MM.1S (cell line): ENCODE results near the gene OLIG1.

ENCODE experiments used
- DNase-seq: peaks from one replicate; pipeline ENCODE4 v3.0.0-alpha.2; 2015
- H2AFZ ChIP-seq: fragments of 300-600 bp; sonication (generic); 2 replicates; pipeline ENCODE4 v1.6.0; 2016; ENCODE audit warnings: antibody characterized with exemption, low read length
- H3F3A ChIP-seq: fragments of 300-600 bp; sonication (generic); 2 replicates; pipeline ENCODE4 v1.6.1; 2016; ENCODE audit warnings: mild to moderate bottlenecking, antibody characterized with exemption, low read length, moderate library complexity, mixed read lengths; ENCODE audit not compliant: insufficient read depth
- H3K27ac ChIP-seq: fragments of 300-600 bp; sonication (generic); 2 replicates; pipeline ENCODE4 v1.5.1; 2016; ENCODE audit warnings: mild to moderate bottlenecking, low read length
- H3K27me3 ChIP-seq: fragments of 300-600 bp; sonication (generic); replicated peaks from 2 replicates; pipeline ENCODE4 v1.6.0; 2016; ENCODE audit warnings: low read length; ENCODE audit not compliant: insufficient read depth
- H3K36me3 ChIP-seq: fragments of 300-600 bp; sonication (generic); replicated peaks from 2 replicates; pipeline ENCODE4 v1.6.1; 2016; ENCODE audit warnings: mild to moderate bottlenecking, low read length, mixed read lengths; ENCODE audit not compliant: insufficient read depth
- H3K4me1 ChIP-seq: fragments of 300-600 bp; sonication (generic); 2 replicates; pipeline ENCODE4 v1.6.1; 2016; ENCODE audit warnings: low read length, mixed read lengths
- H3K4me2 ChIP-seq: fragments of 300-600 bp; sonication (generic); 2 replicates; pipeline ENCODE4 v1.6.0; 2016; ENCODE audit warnings: low read depth, low read length
- H3K4me3 ChIP-seq: fragments of 300-600 bp; sonication (generic); 2 replicates; pipeline ENCODE4 v1.5.1; 2016; ENCODE audit warnings: low read length, mixed read lengths
- H3K79me2 ChIP-seq: fragments of 300-600 bp; sonication (generic); 2 replicates; pipeline ENCODE4 v1.6.1; 2016; ENCODE audit warnings: mixed run types, low read length, mixed read lengths
- H3K9ac ChIP-seq: fragments of 300-600 bp; sonication (generic); 2 replicates; pipeline ENCODE4 v1.6.1; 2016; ENCODE audit warnings: low read length, mixed read lengths
- H3K9me2 ChIP-seq: fragments of 300-600 bp; sonication (generic); replicated peaks from 2 replicates; pipeline ENCODE4 v1.6.1; 2016; ENCODE audit warnings: mild to moderate bottlenecking, low read length, mixed read lengths; ENCODE audit not compliant: insufficient read depth
- H3K9me3 ChIP-seq: fragments of 300-600 bp; sonication (generic); replicated peaks from 2 replicates; pipeline ENCODE4 v1.6.1; 2016; ENCODE audit warnings: mild to moderate bottlenecking, low read length, mixed read lengths; ENCODE audit not compliant: insufficient read depth
- H4K20me1 ChIP-seq: fragments of 300-600 bp; sonication (generic); 2 replicates; pipeline ENCODE4 v1.6.1; 2016; ENCODE audit warnings: mild to moderate bottlenecking, low read length, moderate library complexity, mixed read lengths; ENCODE audit not compliant: insufficient read depth
- CTCF ChIP-seq: fragments of 300-600 bp; sonication (generic); IDR thresholded peaks from 2 replicates; pipeline ENCODE4 v1.5.1; 2016; ENCODE audit warnings: antibody characterized with exemption, low read length, mixed read lengths
- EZH2 ChIP-seq: fragments of 300-600 bp; sonication (generic); optimal IDR thresholded peaks from 2 replicates; pipeline ENCODE3; 2017; ENCODE audit warnings: low read depth, mild to moderate bottlenecking, antibody characterized with exemption, low read length, mixed read lengths
- EZH2phosphoT487 ChIP-seq: fragments of 300-600 bp; sonication (generic); IDR thresholded peaks from 2 replicates; pipeline ENCODE4 v1.6.1; 2018; ENCODE audit warnings: antibody characterized with exemption, low read length

Gene OLIG1

GRCh38 chr21:33031152-33031911 lies 38.6 kb upstream of the OLIG1 start:
- H3F3A ChIP-seq, result no peaks in the 10 kb centered on the region
- no peak for DNase-seq
- H3K36me3 ChIP-seq, result no peaks in the 10 kb centered on the region
- H3K9me3 ChIP-seq, result no peaks in the 10 kb centered on the region
- no peaks in the 10 kb centered on the region for H3K9me2 ChIP-seq
- no peak overlapping the region for H2AFZ ChIP-seq
- H3K4me2 ChIP-seq, result no peak overlapping the region
- H3K27me3 ChIP-seq, result peaks cover 24% of the 10 kb centered on the region
- TF ChIP-seq CTCF, result no peak
- no peak for TF ChIP-seq EZH2phosphoT487
- no peak for TF ChIP-seq EZH2
- H3K4me1 ChIP-seq, result peaks cover 5% of the 10 kb centered on the region
- H3K9ac ChIP-seq, result no peak overlapping the region
- no peak overlapping the region for H3K27ac ChIP-seq
- H3K4me3 ChIP-seq, result no peak overlapping the region
- H3K79me2 ChIP-seq, result no peaks in the 10 kb centered on the region
- no peaks in the 10 kb centered on the region for H4K20me1 ChIP-seq

GRCh38 chr21:33032434-33033047 lies 37.4 kb upstream of the OLIG1 start:
- Histone ChIP-seq H3K79me2 (no peaks in the 10 kb centered on the region), H3K9me3 (no peaks in the 10 kb centered on the region), H3K4me1 (peaks cover 17% of the 10 kb centered on the region), H3K9ac (no peak overlapping the region), H3K9me2 (no peaks in the 10 kb centered on the region), H4K20me1 (no peaks in the 10 kb centered on the region), H3K4me3 (no peak overlapping the region), H3K27ac (no peak overlapping the region), H3K27me3 (peaks cover 17% of the 10 kb centered on the region), H2AFZ (no peak overlapping the region), H3F3A (no peaks in the 10 kb centered on the region), H3K4me2 (no peak overlapping the region), H3K36me3 (no peaks in the 10 kb centered on the region)
- no peak for TF ChIP-seq EZH2phosphoT487
- no peak for TF ChIP-seq CTCF
- TF ChIP-seq EZH2, result no peak
- no peak for DNase-seq

GRCh38 chr21:33033094-33033951 lies 36.6 kb upstream of the OLIG1 start:
- Histone ChIP-seq H4K20me1 (no peaks in the 10 kb centered on the region), H3K9me3 (no peaks in the 10 kb centered on the region), H3K4me2 (no peak overlapping the region), H3K27ac (no peak overlapping the region), H3K9ac (no peak overlapping the region), H3F3A (no peaks in the 10 kb centered on the region), H3K9me2 (no peaks in the 10 kb centered on the region), H3K36me3 (no peaks in the 10 kb centered on the region), H3K4me1 (peaks cover 17% of the 10 kb centered on the region), H2AFZ (no peak overlapping the region), H3K79me2 (no peaks in the 10 kb centered on the region), H3K27me3 (peaks cover 13% of the 10 kb centered on the region), H3K4me3 (no peak overlapping the region)
- TF ChIP-seq CTCF, result no peak
- no peak for TF ChIP-seq EZH2
- TF ChIP-seq EZH2phosphoT487, result no peak
- no peak for DNase-seq
